ENCODE measurements around the gene PYGB.

The PYGB gene

GRCh38 chr20:25290646-25291431 is 43.0 kb downstream of the PYGB start:
- TF ChIP-seq CTCF (IDR thresholded peaks at IDR 0.05; ENCODE audit: low read depth, low read length): no peak
- DNase-seq (ENCODE audit: extremely low read depth, low read depth): no peak

- no peak for TF ChIP-seq CTCF (IDR thresholded peaks at IDR 0.05; ENCODE audit: low read depth, low read length)
- DNase-seq (ENCODE audit: extremely low read depth, low read depth): no peak
These were observed 43.7 kb downstream of the PYGB start for GRCh38 chr20:25291432-25292133.

- no peak for DNase-seq (ENCODE audit: extremely low read depth, low read depth)
These were observed 44.4 kb downstream of the PYGB start for GRCh38 chr20:25292176-25292891.

GRCh38 chr20:25293507-25293906 is 45.6 kb downstream of the PYGB start:
- no peak for TF ChIP-seq CTCF (IDR thresholded peaks at IDR 0.05; ENCODE audit: low read depth, low read length)
- DNase-seq (ENCODE audit: extremely low read depth, low read depth): no peak

More at GRCh38 chr20:25292176-25292891, 44.4 kb downstream of the PYGB start:
- no peak for TF ChIP-seq CTCF (IDR thresholded peaks at IDR 0.05; ENCODE audit: low read depth, low read length)

GRCh38 chr20:25293910-25294458 is 46.1 kb downstream of the PYGB start:
- TF ChIP-seq CTCF (IDR thresholded peaks at IDR 0.05; ENCODE audit: low read depth, low read length): no peak
- no peak for DNase-seq (ENCODE audit: extremely low read depth, low read depth)

- DNase-seq (ENCODE audit: extremely low read depth, low read depth): no peak
- peak; percentile 95 for TF ChIP-seq CTCF (IDR thresholded peaks at IDR 0.05; ENCODE audit: low read depth, low read length)
These were observed 46.8 kb downstream of the PYGB start for GRCh38 chr20:25294459-25295385.

Data from AG09319 (cell line).